Measurements from ENCODE around the gene NPHP4.
"Not testable (repeated sequence)": the region's sequence is repeated elsewhere in the genome, so short reads cannot be mapped to it uniquely, and the experiment has no call there.

The NPHP4 gene

GRCh38 chr1:6022193-6022592 is 30.0 kb upstream of the NPHP4 start:
- no peak for DNase-seq

- no peak for DNase-seq
Measured at GRCh38 chr1:6019166-6019845, 27.1 kb upstream of the NPHP4 start.

GRCh38 chr1:6017654-6018053 is 25.4 kb upstream of the NPHP4 start:
- not testable (repeated sequence) for DNase-seq

DNA sequence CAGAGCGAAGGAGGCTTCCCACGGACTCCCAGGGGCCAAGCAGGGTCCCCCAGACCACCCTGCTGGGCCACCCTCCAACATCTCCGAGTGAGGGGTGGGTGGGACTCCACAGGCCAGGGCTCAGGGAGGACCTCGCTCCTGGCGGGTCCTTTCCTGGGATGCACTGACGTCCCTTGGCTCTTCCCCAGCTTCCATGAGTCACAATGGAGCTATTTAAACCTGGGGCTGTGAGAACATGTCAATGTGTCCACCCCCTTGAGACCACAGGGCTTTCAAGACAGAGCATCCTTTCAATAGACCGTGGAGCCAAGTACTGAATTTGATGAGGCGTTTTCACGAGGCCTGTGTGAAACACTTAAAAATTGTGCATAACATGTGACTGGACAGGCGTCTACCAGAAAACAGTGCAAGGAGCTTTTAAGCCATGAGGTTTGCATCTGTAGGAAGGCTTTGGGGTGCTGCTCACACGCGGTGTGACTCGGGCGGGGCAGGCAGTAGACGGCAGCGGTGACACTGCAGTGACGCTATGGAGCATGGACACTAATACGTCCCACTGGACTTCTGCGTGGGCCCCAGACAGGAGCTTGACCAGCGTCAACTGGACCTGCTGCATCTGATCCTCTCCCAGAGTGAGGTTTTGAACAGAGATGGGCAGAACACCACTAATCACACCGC is 24.1 kb upstream of the NPHP4 start:
- no peak for DNase-seq

- no peak for DNase-seq
Measured at GRCh38 chr1:6014130-6014999, 22.1 kb upstream of the NPHP4 start.

DNA sequence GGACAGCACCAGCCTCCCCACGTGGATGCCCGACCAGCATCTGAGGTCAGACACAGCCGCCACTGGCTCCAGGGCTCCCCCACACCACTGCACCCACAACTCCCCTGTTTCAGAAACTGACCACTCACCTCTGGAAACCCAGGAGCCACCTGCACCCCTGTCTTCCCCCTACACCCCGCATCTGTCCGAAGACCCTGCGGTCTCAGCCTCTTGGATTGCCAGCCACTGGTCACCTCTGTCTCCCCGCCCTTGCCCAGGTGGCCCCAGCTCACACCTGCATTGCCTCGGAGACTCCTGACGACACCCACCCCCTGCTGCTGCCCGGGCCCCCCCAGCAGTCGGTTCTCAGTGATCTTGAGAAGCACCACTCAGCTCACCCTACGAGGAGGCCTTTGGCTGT is 21.3 kb upstream of the NPHP4 start:
- DNase-seq: no peak

DNA sequence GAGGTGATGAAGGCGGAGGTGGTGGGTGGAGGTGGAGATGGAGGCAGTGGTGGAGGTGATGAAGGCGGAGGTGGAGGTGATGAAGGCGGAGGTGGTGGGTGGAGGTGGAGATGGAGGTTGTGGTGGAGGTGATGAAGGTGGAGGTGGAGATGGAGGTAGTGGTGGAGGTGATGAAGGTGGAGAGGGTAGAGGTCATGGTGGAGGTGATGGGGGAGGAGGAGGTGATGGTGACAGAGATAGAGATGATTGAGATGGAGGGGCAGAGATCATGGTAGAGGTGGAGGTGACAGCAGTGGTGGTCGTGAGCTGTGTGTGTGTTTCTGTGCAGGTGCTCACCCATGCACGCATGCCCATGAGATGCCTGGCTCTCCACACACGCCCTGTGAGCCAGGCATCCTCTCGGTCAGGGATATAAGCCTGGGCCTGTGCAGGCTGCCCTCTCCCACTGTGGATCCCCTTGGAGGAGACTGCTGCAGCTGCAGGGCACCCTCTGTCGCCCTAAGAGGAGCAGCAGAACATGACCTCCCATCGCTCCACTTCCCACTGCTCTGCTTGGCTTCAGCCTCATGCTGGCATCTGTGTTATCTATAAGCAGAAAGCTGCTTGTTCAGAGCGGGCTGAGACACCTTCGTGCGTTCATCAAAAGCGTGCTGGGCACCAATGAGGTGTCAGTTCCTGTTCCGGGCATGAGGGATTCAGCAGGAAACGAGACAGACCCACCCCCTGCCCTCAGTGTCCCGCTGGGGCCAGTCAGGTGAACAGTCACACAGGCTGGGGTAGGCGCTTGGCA is 20.5 kb upstream of the NPHP4 start:
- no peak for DNase-seq

DNA sequence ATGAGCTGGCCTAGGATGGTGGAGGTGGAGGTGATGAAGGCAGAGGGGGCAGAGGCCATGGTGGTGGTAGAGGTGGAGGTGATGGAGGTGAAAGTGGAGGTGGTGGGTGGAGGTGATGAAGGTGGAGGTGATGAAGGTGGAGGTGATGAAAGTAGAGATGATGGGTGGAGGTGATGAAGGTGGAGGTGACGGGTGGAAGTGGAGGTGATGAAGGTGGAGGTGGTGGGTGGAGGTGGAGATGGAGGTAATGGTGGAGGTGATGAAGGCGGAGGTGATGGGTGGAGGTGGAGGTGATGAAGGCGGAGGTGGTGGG is 19.7 kb upstream of the NPHP4 start:
- DNase-seq: no peak

DNA sequence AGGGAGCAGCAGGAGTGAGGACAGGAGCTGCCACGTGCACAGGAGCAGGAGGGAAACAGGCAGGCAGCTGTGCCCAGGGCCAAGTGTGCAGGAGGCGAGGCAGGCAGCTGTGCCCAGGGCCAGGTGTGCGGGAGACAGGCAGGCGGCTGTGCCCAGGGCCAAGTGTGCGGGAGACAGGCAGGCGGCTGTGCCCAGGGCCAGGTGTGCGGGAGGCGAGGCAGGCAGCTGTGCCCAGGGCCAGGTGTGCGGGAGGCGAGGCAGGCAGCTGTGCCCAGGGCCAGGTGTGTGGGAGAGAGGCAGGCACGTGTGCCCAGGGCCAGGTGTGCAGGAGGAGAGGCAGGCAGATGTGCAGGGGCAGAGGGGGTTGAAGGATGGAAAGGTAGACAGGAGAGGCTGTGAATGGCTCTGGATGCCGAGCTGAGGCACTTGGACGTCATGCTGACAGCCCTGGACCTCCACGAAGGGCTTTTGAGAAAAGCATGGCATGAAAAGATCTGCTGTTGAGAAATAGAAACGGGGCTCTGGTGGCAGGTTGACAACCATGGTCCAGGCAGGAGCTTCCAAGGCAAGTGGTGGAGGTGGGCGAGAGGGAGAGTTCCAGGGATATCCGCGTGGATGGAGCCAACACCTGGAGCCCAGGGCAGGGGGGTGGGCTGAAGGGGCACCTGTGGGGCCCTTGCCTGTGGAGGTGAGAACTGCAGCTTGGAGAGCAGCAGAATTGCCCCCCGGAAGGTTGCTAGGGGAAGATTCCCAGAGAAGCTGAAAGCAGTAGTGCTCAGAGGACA is 19.1 kb upstream of the NPHP4 start:
- DNase-seq: no peak

- DNase-seq: no peak
Measured at GRCh38 chr1:6010554-6010953, 18.3 kb upstream of the NPHP4 start.

DNA sequence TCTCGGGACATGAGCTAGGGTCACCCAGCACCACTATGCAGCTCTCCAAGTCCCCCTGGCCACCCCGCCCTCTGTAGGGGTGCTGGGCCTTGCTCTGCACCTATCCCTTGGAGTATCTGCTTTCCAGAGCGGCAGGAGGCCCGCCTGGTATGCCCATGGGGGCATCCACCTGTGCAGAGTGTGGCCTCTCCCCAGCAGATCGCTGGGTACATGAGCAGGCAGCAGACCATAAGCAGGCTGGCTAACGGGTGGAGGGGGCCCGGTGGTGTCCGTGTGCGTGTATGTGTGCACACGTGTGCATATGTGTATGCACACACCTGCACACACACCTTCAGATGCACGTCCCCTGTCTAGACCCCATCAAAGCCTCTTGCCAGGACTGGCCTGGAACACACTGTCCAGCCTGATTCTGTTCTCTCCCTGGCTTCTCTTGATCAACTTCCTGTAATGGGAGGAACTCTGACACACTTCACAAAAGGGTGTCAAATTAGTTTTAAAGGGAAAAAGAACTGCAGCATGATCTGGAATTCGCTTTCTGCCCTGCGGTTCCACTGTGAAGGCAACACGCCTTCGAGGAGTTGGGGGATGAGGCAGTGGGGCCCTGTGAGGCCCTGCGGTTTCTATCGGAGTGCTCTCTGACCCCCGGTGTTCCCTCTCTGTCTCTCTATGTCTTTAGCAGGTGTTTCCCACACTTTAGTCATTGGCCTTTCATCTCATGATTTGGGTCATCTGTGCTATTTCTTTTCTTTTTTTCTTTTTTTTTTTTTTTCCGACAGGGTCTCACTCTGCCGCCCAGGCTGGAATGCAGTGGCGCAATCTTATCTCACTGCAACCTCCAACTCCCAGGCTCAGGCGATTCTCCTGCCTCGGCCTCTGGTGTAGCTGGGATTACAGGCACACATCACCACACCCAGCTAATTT is 17.2 kb upstream of the NPHP4 start:
- no peak for DNase-seq

GRCh38 chr1:6008696-6009095 is 16.5 kb upstream of the NPHP4 start:
- DNase-seq: no peak

DNA sequence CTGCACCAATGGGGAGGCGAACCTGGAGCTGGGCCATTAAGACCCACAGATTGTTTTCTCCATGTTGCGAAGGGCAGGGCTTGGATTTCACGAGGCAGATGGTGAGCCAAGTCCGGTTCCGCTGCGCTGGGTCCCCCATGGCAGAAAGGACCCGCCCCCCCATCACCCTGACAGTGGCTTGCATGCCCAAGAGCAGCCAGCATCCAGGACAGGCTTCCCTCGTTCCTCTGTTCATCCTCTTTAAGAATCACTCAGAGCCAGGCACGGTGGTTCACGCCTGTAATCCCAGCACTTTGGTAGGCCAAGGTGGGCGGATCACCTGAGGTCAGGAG is 15.8 kb upstream of the NPHP4 start:
- DNase-seq: no peak

GRCh38 chr1:6007318-6008083 is 15.3 kb upstream of the NPHP4 start:
- DNase-seq: no peak

DNA sequence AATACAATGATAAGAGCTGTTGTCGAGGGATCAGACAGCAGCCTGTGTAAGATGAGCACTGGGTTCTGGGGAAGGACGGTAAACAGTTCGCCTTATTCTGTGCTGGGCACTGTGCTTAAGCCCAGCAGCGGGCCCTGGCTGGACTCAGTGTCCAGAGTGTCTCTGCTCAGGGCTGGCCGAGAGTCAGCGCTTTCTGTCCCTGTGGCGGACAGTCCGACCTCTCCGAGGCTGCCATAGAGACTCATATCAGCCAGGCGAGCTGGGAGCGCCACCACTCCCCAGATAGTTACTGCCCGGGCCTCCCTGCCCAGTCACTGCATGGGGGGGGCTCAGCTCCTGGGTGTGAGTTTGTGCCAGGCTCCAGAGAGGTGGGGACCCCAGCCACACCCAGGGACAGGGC is 14.7 kb upstream of the NPHP4 start:
- no peak for DNase-seq

GRCh38 chr1:6005276-6005917 is 13.2 kb upstream of the NPHP4 start:
- DNase-seq: no peak

- no peak for DNase-seq
Measured at GRCh38 chr1:6004412-6005123, 12.3 kb upstream of the NPHP4 start.

DNA sequence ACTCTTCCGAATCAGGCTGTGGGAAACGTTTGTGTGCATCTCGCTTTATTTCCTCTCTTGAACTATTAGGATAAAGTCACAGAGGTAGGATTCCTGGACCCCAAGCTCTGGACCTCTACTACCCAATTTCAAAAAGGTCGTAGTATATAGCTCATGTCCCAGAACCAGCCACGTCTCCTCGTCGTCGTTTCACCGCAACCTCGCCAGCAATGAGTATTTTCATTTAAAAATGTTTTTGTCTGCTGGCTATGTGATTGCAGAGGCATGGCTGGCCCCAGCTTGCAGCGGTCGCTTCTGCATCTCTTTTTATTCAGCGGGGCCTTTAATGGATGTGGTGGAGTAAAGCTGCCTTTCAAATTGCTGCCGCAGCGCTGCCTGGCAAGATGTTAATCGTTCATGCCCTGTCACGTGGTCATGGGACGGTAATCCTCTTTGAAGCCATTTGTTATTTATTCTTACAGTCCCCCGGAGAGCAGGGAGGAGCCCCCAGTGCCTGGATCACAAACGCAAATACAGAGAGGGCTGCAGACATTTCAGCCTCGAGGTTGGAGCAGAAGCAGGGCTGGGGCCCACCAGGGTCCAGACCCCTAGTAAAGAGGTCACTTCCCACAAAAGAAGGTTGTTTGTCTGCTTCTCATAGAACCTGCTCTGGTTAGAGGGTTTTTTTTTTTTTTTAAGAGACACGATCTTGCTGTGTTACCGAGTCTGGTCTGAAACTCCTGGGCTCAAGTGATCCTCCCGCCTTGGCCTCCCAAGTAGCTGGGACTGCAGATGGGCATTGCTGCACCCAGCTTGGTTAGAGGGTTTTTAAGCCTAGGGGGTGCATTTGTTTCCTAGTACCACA is 11.6 kb upstream of the NPHP4 start:
- no peak for DNase-seq

All from stimulated activated CD8-positive, alpha-beta memory T cell treated with anti-CD3 and anti-CD28 coated beads, Interleukin-4, amount 100 ng/mL, for 48 hours (primary cell).